ENCODE data around the gene PSD2. TPM values are rescaled to one million over a fixed set of nuclear protein-coding genes. Genes with fewer than 3 reads are reported as not detected.
A peak's percentile ranks its signal among the peaks of the same experiment; 100 is the strongest.

PSD2 gene
- not detected in 2 replicates for total RNA-seq

GRCh38 chr5:139795074-139796001, at the start of gene PSD2:
PSD2 (plus strand) TSS chr5:139795808; CDS start chr5:139809441, 13,633 bp downstream.
- no peak within 1 kb of the TSS for H3K27ac Mint-ChIP-seq
- no peaks in the 10 kb centered on the region for H3K36me3 Mint-ChIP-seq (ENCODE audit: low read depth)
- intact Hi-C loops (cut with micrococcal nuclease) = no loop called here
- no peak for DNase-seq (ENCODE audit: low spot score)
- H3K27me3 Mint-ChIP-seq (ENCODE audit: low read depth) = peaks cover 60% of the 10 kb centered on the region
- no peaks in the 10 kb centered on the region for H3K9me3 Mint-ChIP-seq
- no peaks in the 10 kb centered on the region for H3K4me1 Mint-ChIP-seq (ENCODE audit: low read depth)
- no peak within 1 kb of the TSS for H3K4me3 Mint-ChIP-seq (ENCODE audit: low read depth)

GRCh38 chr5:139746691-139747582, 48.7 kb upstream of the PSD2 start:
- Mint-ChIP-seq H3K4me3 (ENCODE audit: low read depth) (peak overlapping the region; percentile 77), H3K4me1 (ENCODE audit: low read depth) (peaks cover 19% of the 10 kb centered on the region), H3K36me3 (ENCODE audit: low read depth) (no peaks in the 10 kb centered on the region), H3K27ac (peak overlapping the region; percentile 77), H3K9me3 (no peaks in the 10 kb centered on the region), H3K27me3 (ENCODE audit: low read depth) (peaks cover 34% of the 10 kb centered on the region)
- intact Hi-C loops (cut with micrococcal nuclease) = loop anchor here (1.0 to 2.0 kb wide), 3 partner anchors 18 to 110 kb away; no protein-coding TSS in a partner anchor
- DNase-seq (ENCODE audit: low spot score) = no peak

DNA sequence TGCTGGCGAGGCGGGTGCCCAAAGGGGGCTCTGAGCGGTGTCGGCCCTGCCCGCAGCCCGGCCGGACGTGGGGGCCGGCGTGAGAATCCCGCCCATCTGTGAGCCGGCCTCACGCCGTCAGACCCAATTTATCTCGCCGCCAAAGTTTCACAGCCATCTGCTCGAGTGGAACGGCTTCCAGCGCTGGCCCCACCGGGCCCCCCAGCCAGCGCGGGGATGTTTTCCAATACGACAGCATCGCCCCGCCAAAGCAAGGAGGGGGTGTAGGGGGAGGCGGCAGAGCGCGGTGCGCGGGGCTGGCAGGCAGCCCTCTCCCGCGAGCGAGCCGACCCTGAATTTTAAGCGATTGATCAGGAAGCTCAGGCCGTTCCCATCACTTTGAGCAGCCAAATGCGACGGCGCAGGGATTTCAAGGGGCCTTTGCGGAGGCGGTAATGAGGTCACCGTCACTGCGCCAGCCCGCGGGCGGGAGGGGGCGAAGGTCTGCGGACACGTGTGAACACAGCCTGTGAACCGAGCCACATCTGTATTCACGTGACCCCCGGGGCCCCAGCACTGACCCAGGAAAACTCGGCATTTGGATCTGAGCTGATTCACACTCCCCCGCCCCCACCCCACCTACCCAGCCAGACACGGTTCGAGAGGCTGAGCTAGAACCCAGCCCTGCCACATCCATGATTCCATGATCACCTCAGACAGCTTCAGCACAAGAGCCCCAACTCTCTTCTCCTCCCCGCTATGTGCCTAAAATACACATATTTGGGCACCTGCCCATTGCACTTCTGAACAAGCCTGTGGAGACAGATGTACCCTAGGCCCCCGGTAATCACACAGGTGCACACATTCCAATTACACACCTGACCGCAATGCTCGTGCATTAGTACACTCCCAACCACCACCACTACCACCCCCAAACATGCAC, 47.8 kb upstream of the PSD2 start:
- peaks cover 25% of the 10 kb centered on the region for H3K4me1 Mint-ChIP-seq (ENCODE audit: low read depth)
- peak overlapping the region; percentile 77 for H3K27ac Mint-ChIP-seq

DNA sequence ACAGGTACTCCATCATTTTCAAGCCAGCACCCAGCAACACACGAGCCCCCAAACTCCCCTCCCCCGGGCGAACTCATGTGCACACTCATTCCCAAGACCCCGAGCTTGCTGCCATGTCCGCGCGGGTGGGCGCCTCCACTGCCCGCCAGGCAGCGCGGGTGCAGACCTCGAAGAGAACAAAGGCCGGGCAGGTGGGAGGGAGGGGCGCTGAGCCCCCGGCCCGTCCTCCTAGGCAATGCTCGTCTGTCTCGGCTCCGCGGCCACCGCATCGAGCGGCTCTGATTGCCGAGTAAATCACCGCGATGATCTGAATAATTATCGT, 47.1 kb upstream of the PSD2 start:
- no peaks in the 10 kb centered on the region for H3K36me3 Mint-ChIP-seq (ENCODE audit: low read depth)
- H3K4me3 Mint-ChIP-seq (ENCODE audit: low read depth) = peak overlapping the region; percentile 77
- DNase-seq (ENCODE audit: low spot score) = no peak
- H3K27me3 Mint-ChIP-seq (ENCODE audit: low read depth) = peaks cover 38% of the 10 kb centered on the region
- peaks cover 29% of the 10 kb centered on the region for H3K4me1 Mint-ChIP-seq (ENCODE audit: low read depth)
- intact Hi-C loops (cut with micrococcal nuclease) = no loop called here
- no peak overlapping the region for H3K27ac Mint-ChIP-seq
- no peaks in the 10 kb centered on the region for H3K9me3 Mint-ChIP-seq

More for the DNA sequence above, 47.8 kb upstream of the PSD2 start:
- DNase-seq (ENCODE audit: low spot score) = peak; percentile 21
- intact Hi-C loops (cut with micrococcal nuclease) = loop anchor here (1.0 to 2.0 kb wide), 3 partner anchors 17 to 111 kb away; no protein-coding TSS in a partner anchor
- Mint-ChIP-seq H3K36me3 (ENCODE audit: low read depth) (no peaks in the 10 kb centered on the region), H3K4me3 (ENCODE audit: low read depth) (peak overlapping the region; percentile 77), H3K9me3 (no peaks in the 10 kb centered on the region), H3K27me3 (ENCODE audit: low read depth) (peaks cover 40% of the 10 kb centered on the region)

- Mint-ChIP-seq H3K36me3 (ENCODE audit: low read depth) (no peaks in the 10 kb centered on the region), H3K4me1 (ENCODE audit: low read depth) (peaks cover 29% of the 10 kb centered on the region), H3K27ac (no peak overlapping the region), H3K9me3 (no peaks in the 10 kb centered on the region), H3K27me3 (ENCODE audit: low read depth) (peaks cover 38% of the 10 kb centered on the region), H3K4me3 (ENCODE audit: low read depth) (peak overlapping the region; percentile 41)
- intact Hi-C loops (cut with micrococcal nuclease) = no loop called here
- no peak for DNase-seq (ENCODE audit: low spot score)
Observed at GRCh38 chr5:139749242-139749641, 46.4 kb upstream of the PSD2 start.

DNA sequence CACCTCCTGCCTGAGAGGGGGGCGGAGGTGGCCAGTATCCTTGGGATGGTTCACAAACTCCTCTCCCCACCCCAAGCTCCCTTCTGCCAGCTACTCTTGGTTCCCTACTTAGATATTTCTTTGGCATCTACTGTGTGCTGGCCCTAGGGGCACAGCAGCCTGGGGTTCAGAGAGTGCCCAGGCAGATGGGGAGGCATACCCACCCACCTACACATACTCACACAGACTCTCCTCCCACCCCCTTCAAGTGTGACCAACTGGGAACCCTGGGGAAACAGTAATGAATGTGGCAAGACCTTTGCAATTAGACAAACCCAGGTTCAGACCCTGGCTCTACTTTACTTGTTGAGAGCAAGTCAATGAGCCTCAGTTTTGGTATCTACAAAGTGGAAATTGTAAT, 44.4 kb upstream of the PSD2 start:
- peaks cover 30% of the 10 kb centered on the region for H3K4me1 Mint-ChIP-seq (ENCODE audit: low read depth)
- no peak for DNase-seq (ENCODE audit: low spot score)
- H3K27me3 Mint-ChIP-seq (ENCODE audit: low read depth) = peaks cover 48% of the 10 kb centered on the region
- no peak overlapping the region for H3K4me3 Mint-ChIP-seq (ENCODE audit: low read depth)
- H3K36me3 Mint-ChIP-seq (ENCODE audit: low read depth) = no peaks in the 10 kb centered on the region
- intact Hi-C loops (cut with micrococcal nuclease) = no loop called here
- no peaks in the 10 kb centered on the region for H3K9me3 Mint-ChIP-seq
- no peak overlapping the region for H3K27ac Mint-ChIP-seq

GRCh38 chr5:139752506-139753473, 42.8 kb upstream of the PSD2 start:
- DNase-seq (ENCODE audit: low spot score) = no peak
- Mint-ChIP-seq H3K4me3 (ENCODE audit: low read depth) (no peak overlapping the region), H3K27me3 (ENCODE audit: low read depth) (peaks cover 57% of the 10 kb centered on the region)

DNA sequence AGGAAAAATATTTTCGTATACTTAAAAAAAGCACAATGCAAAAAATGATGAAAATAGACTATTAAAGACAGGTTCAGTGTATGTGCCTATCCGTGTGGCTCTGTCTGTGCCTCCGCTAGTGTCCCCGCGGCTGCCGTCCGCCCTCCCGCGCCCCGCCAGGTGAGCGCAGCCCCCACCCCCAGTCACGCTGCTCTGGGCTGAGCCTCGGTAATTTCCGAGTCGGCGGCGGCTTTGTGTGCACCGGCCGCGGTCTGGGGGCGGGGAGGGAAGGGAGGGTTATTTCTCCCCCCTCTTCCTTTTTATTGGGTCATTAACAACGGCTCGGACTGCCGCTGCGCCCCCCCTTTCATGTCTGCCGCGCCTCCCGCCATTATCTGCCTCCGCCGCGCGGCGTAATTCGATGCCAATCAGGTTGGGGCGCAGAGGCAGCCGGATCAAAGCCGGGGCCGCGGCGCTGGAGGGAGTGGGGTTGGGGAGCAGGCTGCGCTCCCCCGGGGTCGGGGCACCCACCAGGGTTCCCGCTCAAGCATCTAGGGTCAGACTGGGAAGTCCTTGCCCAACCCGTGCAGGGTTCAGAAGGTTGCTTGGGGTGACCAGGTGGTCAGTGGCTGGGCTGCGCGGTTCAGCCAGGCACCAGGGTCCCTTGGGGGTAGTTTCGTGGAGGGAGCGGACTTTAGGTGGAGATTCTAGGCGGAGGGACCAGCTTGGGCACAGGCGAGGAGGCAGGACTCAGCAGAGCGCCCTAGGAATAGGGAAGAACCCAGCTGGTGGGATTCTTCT, 39.5 kb upstream of the PSD2 start:
- Mint-ChIP-seq H3K4me1 (ENCODE audit: low read depth) (peaks cover 23% of the 10 kb centered on the region), H3K9me3 (no peaks in the 10 kb centered on the region), H3K4me3 (ENCODE audit: low read depth) (no peak overlapping the region), H3K36me3 (ENCODE audit: low read depth) (no peaks in the 10 kb centered on the region), H3K27ac (no peak overlapping the region), H3K27me3 (ENCODE audit: low read depth) (peaks cover 57% of the 10 kb centered on the region)
- intact Hi-C loops (cut with micrococcal nuclease) = no loop called here
- DNase-seq (ENCODE audit: low spot score) = no peak

More at GRCh38 chr5:139752506-139753473, 42.8 kb upstream of the PSD2 start:
- intact Hi-C loops (cut with micrococcal nuclease) = no loop called here
- H3K4me1 Mint-ChIP-seq (ENCODE audit: low read depth) = peaks cover 27% of the 10 kb centered on the region
- no peak overlapping the region for H3K27ac Mint-ChIP-seq
- no peaks in the 10 kb centered on the region for H3K36me3 Mint-ChIP-seq (ENCODE audit: low read depth)
- H3K9me3 Mint-ChIP-seq = no peaks in the 10 kb centered on the region

GRCh38 chr5:139756971-139757370, 38.6 kb upstream of the PSD2 start:
- no peak overlapping the region for H3K27ac Mint-ChIP-seq
- no peaks in the 10 kb centered on the region for H3K9me3 Mint-ChIP-seq
- no peak overlapping the region for H3K4me3 Mint-ChIP-seq (ENCODE audit: low read depth)
- H3K4me1 Mint-ChIP-seq (ENCODE audit: low read depth) = peaks cover 20% of the 10 kb centered on the region
- no peaks in the 10 kb centered on the region for H3K36me3 Mint-ChIP-seq (ENCODE audit: low read depth)
- intact Hi-C loops (cut with micrococcal nuclease) = no loop called here
- H3K27me3 Mint-ChIP-seq (ENCODE audit: low read depth) = peaks cover 60% of the 10 kb centered on the region
- no peak for DNase-seq (ENCODE audit: low spot score)

- H3K9me3 Mint-ChIP-seq = no peaks in the 10 kb centered on the region
- H3K27me3 Mint-ChIP-seq (ENCODE audit: low read depth) = peaks cover 62% of the 10 kb centered on the region
- H3K36me3 Mint-ChIP-seq (ENCODE audit: low read depth) = no peaks in the 10 kb centered on the region
- no peak overlapping the region for H3K27ac Mint-ChIP-seq
- no peak overlapping the region for H3K4me3 Mint-ChIP-seq (ENCODE audit: low read depth)
- DNase-seq (ENCODE audit: low spot score) = no peak
- intact Hi-C loops (cut with micrococcal nuclease) = no loop called here
- peaks cover 14% of the 10 kb centered on the region for H3K4me1 Mint-ChIP-seq (ENCODE audit: low read depth)
Observed at GRCh38 chr5:139757727-139758509, 37.7 kb upstream of the PSD2 start.

Measured in activated T-helper 2 cell treated with anti-CD3 and anti-CD28 coated beads, Interferon-gamma antibody, Interleukin-2, Interleukin-4, amounts not matched to agents 10 μg/mL and 5 μg/mL and 100 μg/mL, durations not matched to agents 14 hours and 24 hours and 36 hours (primary cell).